ENCODE measurements around the gene FAM161A.

Gene FAM161A

DNA sequence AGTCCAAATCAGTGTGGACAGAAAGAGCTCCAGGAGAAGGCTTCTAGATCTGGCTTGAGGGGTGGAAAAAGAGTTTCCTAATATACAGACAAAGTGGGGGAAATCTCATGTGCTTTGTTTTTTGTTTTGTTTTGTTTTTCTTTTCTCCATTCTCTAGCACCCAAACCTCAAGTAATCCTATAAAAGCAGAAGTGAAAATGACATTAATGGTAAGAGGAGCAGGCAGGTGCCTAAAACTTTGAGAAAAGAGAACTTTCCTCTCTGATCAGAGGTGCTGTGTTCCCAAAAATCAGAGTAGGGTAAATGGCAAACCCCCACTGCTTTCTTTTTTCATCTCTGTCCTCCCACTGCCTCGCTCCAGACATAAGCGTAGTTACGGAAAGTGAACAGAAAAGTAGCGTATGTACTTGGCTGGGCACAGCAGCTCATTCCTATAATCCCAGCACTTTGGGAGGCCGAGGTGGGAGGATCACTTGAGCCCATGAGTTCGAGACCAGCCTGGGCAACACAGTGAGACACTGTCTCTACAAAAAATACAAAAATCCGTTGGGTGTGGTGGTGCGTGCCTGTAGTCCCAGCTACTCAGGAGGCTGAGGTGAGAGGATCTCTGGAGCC is 77.8 kb downstream of the FAM161A start (continued):
- TF ChIP-seq ZNF521 (tag by site-specific recombination; IDR thresholded peaks at IDR 0.05), result no peak
- no peak for TF ChIP-seq KLF10 (tag by site-specific recombination; IDR thresholded peaks at IDR 0.05)

All from HEK293 (cell line).